ENCODE data around the gene TOX3. TPM values are rescaled to one million over a fixed set of nuclear protein-coding genes. Genes with fewer than 3 reads are reported as not detected.

The TOX3 gene
- total RNA-seq, 1 donor from 2014 or later, result 48.1 TPM

DNA sequence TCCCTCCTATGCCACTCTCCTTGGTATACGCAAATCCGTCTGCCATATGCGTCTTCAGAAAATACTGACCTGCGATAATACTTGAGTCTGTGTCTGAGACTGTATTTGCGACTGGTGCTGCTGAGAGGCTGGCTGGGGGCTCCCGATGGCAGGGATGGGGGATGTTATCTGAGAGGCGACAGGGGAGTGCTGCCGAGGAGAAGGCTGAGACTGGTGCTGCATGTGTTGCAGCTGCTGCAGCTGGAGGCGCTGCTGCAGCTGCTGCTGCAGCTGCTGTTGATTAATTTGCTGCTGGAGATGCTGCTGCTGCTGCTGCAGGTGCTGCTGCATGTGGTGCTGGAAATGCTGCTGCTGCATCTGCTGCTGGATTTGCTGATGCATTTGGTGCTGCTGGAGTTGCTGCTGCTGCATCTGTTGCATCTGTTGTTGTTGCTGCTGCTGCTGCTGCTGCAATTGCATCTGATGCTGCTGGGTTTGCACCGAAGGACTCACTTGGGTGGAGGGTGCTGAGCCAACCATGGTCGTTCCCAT, 107.7 kb downstream of the TOX3 start:
- DNase-seq (ENCODE audit: low spot score), result no peak
- H3K27me3 ChIP-seq, result no peaks in the 10 kb centered on the region
- TF ChIP-seq CTCF (IDR thresholded peaks at IDR 0.05) (no peak), EZH2 (IDR thresholded peaks at IDR 0.05) (no peak), EZH2phosphoT487 (IDR thresholded peaks at IDR 0.05) (no peak)
- peaks cover 4% of the 10 kb centered on the region for H3K9me3 Mint-ChIP-seq
- H3K79me2 ChIP-seq (ENCODE audit: low read depth), result peaks cover 6% of the 10 kb centered on the region
- H3K27ac ChIP-seq, result no peak overlapping the region
- H3K27ac Mint-ChIP-seq, result peak overlapping the region; percentile 83
- H3K36me3 Mint-ChIP-seq, result peaks cover 32% of the 10 kb centered on the region
- no peaks in the 10 kb centered on the region for H3K9me3 ChIP-seq (ENCODE audit: low read depth)
- H3K27me3 Mint-ChIP-seq (ENCODE audit: insufficient read depth, low read depth), result no peaks in the 10 kb centered on the region
- no peak overlapping the region for H2AFZ ChIP-seq (replicated peaks)
- H4K20me1 ChIP-seq (ENCODE audit: low read depth), result peaks cover 7% of the 10 kb centered on the region
- H3K4me1 ChIP-seq, result peaks cover 6% of the 10 kb centered on the region
- H3K4me1 Mint-ChIP-seq, result peaks cover 20% of the 10 kb centered on the region
- peaks cover 39% of the 10 kb centered on the region for H3K36me3 ChIP-seq
- H3F3A ChIP-seq (ENCODE audit: low read depth), result peaks cover 42% of the 10 kb centered on the region
- H3K4me3 ChIP-seq, result no peak overlapping the region
- no peak overlapping the region for H3K9ac ChIP-seq
- no peak overlapping the region for H3K4me2 ChIP-seq
- H3K4me3 Mint-ChIP-seq, result no peak overlapping the region

DNA sequence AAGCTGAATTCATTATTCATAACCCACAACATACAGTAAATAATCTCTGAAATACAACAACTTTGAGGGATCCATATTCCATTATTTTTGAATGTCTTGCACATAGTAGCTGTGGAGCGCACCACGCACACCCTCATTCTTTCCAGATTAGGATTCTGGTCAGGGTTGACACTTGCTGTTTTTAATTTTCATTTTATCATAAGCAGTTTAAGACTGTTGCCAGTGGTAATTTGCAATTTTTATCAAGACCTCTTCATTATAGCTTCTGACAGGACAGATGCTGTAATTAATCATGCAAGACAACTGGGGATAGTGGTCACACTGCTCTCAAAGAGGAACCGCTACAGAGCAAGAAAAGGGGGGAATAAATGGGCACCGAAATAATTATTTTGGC, 109.7 kb downstream of the TOX3 start:
- peaks cover 20% of the 10 kb centered on the region for H3K4me1 Mint-ChIP-seq
- Histone ChIP-seq H3K4me2 (no peak overlapping the region), H3K4me3 (no peak overlapping the region), H3K36me3 (peaks cover 23% of the 10 kb centered on the region), H2AFZ (replicated peaks) (no peak overlapping the region), H3K9me3 (ENCODE audit: low read depth) (no peaks in the 10 kb centered on the region), H3K27me3 (no peaks in the 10 kb centered on the region), H3K4me1 (peaks cover 6% of the 10 kb centered on the region), H3F3A (ENCODE audit: low read depth) (peaks cover 48% of the 10 kb centered on the region), H3K79me2 (ENCODE audit: low read depth) (peaks cover 6% of the 10 kb centered on the region), H4K20me1 (ENCODE audit: low read depth) (peaks cover 7% of the 10 kb centered on the region), H3K9ac (no peak overlapping the region), H3K27ac (no peak overlapping the region)
- no peak for DNase-seq (ENCODE audit: low spot score)
- H3K36me3 Mint-ChIP-seq, result peaks cover 24% of the 10 kb centered on the region
- no peaks in the 10 kb centered on the region for H3K27me3 Mint-ChIP-seq (ENCODE audit: insufficient read depth, low read depth)
- H3K27ac Mint-ChIP-seq, result no peak overlapping the region
- H3K4me3 Mint-ChIP-seq, result no peak overlapping the region
- TF ChIP-seq CTCF (IDR thresholded peaks at IDR 0.05) (no peak), EZH2 (IDR thresholded peaks at IDR 0.05) (no peak), EZH2phosphoT487 (IDR thresholded peaks at IDR 0.05) (no peak)
- H3K9me3 Mint-ChIP-seq, result peaks cover 4% of the 10 kb centered on the region

DNA sequence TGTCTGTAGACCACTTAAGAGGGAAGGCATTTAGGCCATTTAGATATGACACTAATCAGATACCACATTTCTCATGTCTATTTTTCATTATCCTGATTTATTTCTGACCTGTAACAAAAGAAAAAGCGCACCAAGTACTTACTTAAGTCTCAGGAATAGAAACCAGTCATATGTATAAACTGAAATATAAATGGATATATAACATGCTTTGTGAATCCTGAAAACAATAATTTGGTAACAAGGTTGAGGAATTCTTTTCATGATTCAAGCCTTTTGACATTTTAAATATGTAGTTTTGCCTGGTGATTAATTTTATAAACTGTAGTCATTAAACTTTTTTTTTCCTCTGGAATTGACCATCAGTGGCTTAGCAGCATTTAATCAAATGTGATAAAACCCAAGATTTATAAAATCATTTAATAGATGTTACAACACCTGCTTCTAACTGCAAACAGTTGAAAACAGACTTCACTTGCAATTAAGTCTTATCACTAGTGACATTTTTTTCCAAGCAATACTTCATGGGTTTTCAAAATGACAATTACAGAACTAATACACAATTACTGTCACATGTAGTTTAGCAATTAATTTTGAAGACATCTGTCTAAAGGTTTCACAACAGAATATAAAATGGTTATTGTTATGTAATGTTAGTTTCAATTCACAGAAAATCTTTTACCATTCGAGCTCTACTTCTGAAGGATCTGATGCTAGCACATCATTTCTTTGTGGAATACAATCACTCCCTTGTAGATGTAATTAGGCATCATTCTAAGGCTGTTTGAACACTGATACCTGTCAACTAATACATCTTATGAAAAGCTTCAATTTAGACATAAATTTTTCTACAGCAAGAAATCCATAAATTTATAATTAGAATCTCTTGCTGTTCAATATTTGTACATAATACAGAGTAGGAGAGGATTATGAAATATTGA, 110.3 kb downstream of the TOX3 start:
- Histone ChIP-seq H3K4me3 (no peak overlapping the region), H3K9ac (no peak overlapping the region), H2AFZ (replicated peaks) (no peak overlapping the region), H3K27me3 (no peaks in the 10 kb centered on the region), H3K9me3 (ENCODE audit: low read depth) (no peaks in the 10 kb centered on the region), H3K27ac (no peak overlapping the region), H3K4me1 (peaks cover 6% of the 10 kb centered on the region), H3K36me3 (peaks cover 19% of the 10 kb centered on the region), H3K4me2 (no peak overlapping the region), H4K20me1 (ENCODE audit: low read depth) (peaks cover 7% of the 10 kb centered on the region), H3F3A (ENCODE audit: low read depth) (peaks cover 48% of the 10 kb centered on the region), H3K79me2 (ENCODE audit: low read depth) (peaks cover 6% of the 10 kb centered on the region)
- Mint-ChIP-seq H3K36me3 (peaks cover 20% of the 10 kb centered on the region), H3K27ac (peak overlapping the region; percentile 55), H3K9me3 (peaks cover 4% of the 10 kb centered on the region), H3K4me1 (peaks cover 20% of the 10 kb centered on the region), H3K4me3 (no peak overlapping the region), H3K27me3 (ENCODE audit: insufficient read depth, low read depth) (no peaks in the 10 kb centered on the region)
- no peak for DNase-seq (ENCODE audit: low spot score)
- TF ChIP-seq CTCF (IDR thresholded peaks at IDR 0.05) (no peak), EZH2 (IDR thresholded peaks at IDR 0.05) (no peak), EZH2phosphoT487 (IDR thresholded peaks at IDR 0.05) (no peak)

All from neural progenitor cell (in vitro differentiated cells).